Trophoblast cell (in vitro differentiated cells and primary cell): ENCODE measurements around the gene SLC9A1.

Experiments used
- DNase-seq, 2 donors: peaks; one replicate each; pipeline ENCODE4 v3.0.0-alpha.2; 2016
- H2AFZ ChIP-seq: 2 replicates; pipeline ENCODE4 v1.6.1; 2013; ENCODE audit warnings: low read length, moderate library complexity, mild to moderate bottlenecking; ENCODE audit not compliant: insufficient read depth, poor library complexity
- H2AK5ac ChIP-seq: 2 replicates; pipeline ENCODE4 v1.6.1; 2013; ENCODE audit warnings: mild to moderate bottlenecking, low read length
- H2BK120ac ChIP-seq: 2 replicates; pipeline ENCODE4 v1.6.1; 2013; ENCODE audit warnings: low read length, mild to moderate bottlenecking, moderate library complexity; ENCODE audit not compliant: insufficient read depth, poor library complexity
- H2BK12ac ChIP-seq: 2 replicates; pipeline ENCODE4 v1.6.1; 2013; ENCODE audit warnings: mild to moderate bottlenecking, low read length, moderate library complexity
- H2BK5ac ChIP-seq: 2 replicates; pipeline ENCODE4 v1.6.1; 2013; ENCODE audit warnings: low read length, low read depth, moderate library complexity, mild to moderate bottlenecking; ENCODE audit not compliant: poor library complexity
- H3K14ac ChIP-seq: 2 replicates; pipeline ENCODE4 v1.6.1; 2013; ENCODE audit warnings: mild to moderate bottlenecking, low read length
- H3K18ac ChIP-seq: 2 replicates; pipeline ENCODE4 v1.6.1; 2013; ENCODE audit warnings: mild to moderate bottlenecking, low read length
- H3K23ac ChIP-seq: 2 replicates; pipeline ENCODE4 v1.6.1; 2013; ENCODE audit warnings: low read length
- H3K27ac ChIP-seq: 2 replicates; pipeline ENCODE4 v1.5.1; 2013; ENCODE audit warnings: low read depth, mild to moderate bottlenecking, inconsistent platforms, low read length, moderate library complexity
- H3K27me3 ChIP-seq: 2 replicates; pipeline ENCODE4 v1.6.1; 2013; ENCODE audit warnings: inconsistent platforms, mild to moderate bottlenecking, low read length, moderate library complexity; ENCODE audit not compliant: insufficient read depth
- H3K36me3 ChIP-seq, 2 experiments: 1 replicate in 1 of 2; 2 replicates in 1 of 2; pipeline ENCODE4 v1.6.1; 2013; ENCODE audit warnings: low read length in 2 of 2, mild to moderate bottlenecking in 2 of 2, moderate library complexity in 1 of 2; ENCODE audit not compliant: insufficient read depth in 2 of 2, control insufficient read depth in 1 of 2
- H3K4ac ChIP-seq: 2 replicates; pipeline ENCODE4 v1.6.1; 2013; ENCODE audit warnings: low read depth, mild to moderate bottlenecking, low read length, moderate library complexity
- H3K4me1 ChIP-seq, 2 experiments: 1 replicate in 1 of 2; 2 replicates in 1 of 2; pipeline ENCODE4 v1.6.1; 2013; ENCODE audit warnings: low read length in 2 of 2, mild to moderate bottlenecking in 2 of 2, moderate library complexity in 1 of 2; ENCODE audit not compliant: insufficient read depth in 2 of 2, control insufficient read depth in 1 of 2
- H3K4me2 ChIP-seq: 2 replicates; pipeline ENCODE4 v1.6.1; 2013; ENCODE audit warnings: inconsistent platforms, mild to moderate bottlenecking, low read length, moderate library complexity
- H3K4me3 ChIP-seq: 2 replicates; pipeline ENCODE4 v1.5.1; 2013; ENCODE audit warnings: mild to moderate bottlenecking, low read depth, low read length, inconsistent platforms
- H3K79me1 ChIP-seq: one replicate; pipeline ENCODE4 v1.6.1; 2013; ENCODE audit warnings: low read length
- H3K79me2 ChIP-seq: 2 replicates; pipeline ENCODE4 v1.6.1; 2013; ENCODE audit warnings: low read length, mild to moderate bottlenecking; ENCODE audit not compliant: control insufficient read depth, insufficient read depth, poor library complexity
- H3K9ac ChIP-seq: 2 replicates; pipeline ENCODE4 v1.6.1; 2013; ENCODE audit warnings: mild to moderate bottlenecking, low read length
- H3K9me3 ChIP-seq: 2 replicates; pipeline ENCODE4 v1.6.1; 2013; ENCODE audit warnings: low read depth, mild to moderate bottlenecking, control low read depth, inconsistent platforms, low read length; ENCODE audit not compliant: insufficient read depth
- H4K12ac ChIP-seq: 2 replicates; pipeline ENCODE4 v1.6.1; 2013; ENCODE audit warnings: low read depth, mild to moderate bottlenecking, low read length, moderate library complexity
- H4K8ac ChIP-seq: 2 replicates; pipeline ENCODE4 v1.6.1; 2013; ENCODE audit warnings: low read depth, mild to moderate bottlenecking, low read length, moderate library complexity
- H4K91ac ChIP-seq: one replicate; pipeline ENCODE4 v1.6.1; 2013; ENCODE audit warnings: low read depth, mild to moderate bottlenecking, low read length, moderate library complexity
- WGBS: extraction: QIAGEN DNeasy Blood & Tissue Kit; methylation state at CpG from one replicate; pipeline ENCODE4 v1.1.7; 2013; ENCODE audit warnings: missing lambda C conversion rate; ENCODE audit not compliant: insufficient read length, insufficient coverage; ENCODE audit errors: extremely low coverage; 5-methylcytosine and 5-hydroxymethylcytosine counted together

Gene SLC9A1

DNA sequence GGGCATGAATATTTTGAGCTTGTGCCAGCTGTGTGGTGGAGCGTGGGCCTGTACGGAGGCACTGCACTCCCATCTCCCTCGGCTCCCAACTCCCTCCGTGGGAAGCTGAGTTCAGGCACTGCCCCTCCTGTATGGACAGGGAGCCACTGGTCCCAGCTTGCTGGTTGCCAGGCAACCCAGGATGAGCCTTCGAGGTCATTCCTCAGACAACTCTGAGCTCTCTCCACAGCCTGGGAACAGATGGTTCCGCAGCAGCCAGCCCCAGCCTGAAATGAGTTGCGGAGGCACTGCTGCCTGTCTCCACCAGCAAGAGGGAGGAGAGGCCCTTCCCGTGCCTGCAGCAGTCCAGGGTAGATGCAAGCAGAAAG is 83.9 kb downstream of the SLC9A1 start:
- no peak overlapping the region for H4K8ac ChIP-seq
- H3K9ac ChIP-seq = no peak overlapping the region
- no peak overlapping the region for H2AFZ ChIP-seq
- H3K27ac ChIP-seq = no peak overlapping the region
- no peak overlapping the region for H4K91ac ChIP-seq
- H3K18ac ChIP-seq = no peak overlapping the region
- no peak overlapping the region for H2BK120ac ChIP-seq
- no peaks in the 10 kb centered on the region for H3K4me1 ChIP-seq
- H3K4me2 ChIP-seq = no peak overlapping the region
- H2AK5ac ChIP-seq = no peak overlapping the region
- H2BK5ac ChIP-seq = no peak overlapping the region
- H3K14ac ChIP-seq = no peak overlapping the region
- DNase-seq = no peak
- WGBS = no CpG with 5 or more reads among the region's 8 CpGs
- no peak overlapping the region for H3K23ac ChIP-seq
- no peaks in the 10 kb centered on the region for H3K36me3 ChIP-seq
- H3K9me3 ChIP-seq = no peaks in the 10 kb centered on the region
- H3K4ac ChIP-seq = no peak overlapping the region
- H4K12ac ChIP-seq = no peak overlapping the region
- H3K4me3 ChIP-seq = no peak overlapping the region
- H3K79me2 ChIP-seq = no peaks in the 10 kb centered on the region
- H3K27me3 ChIP-seq = no peaks in the 10 kb centered on the region
- no peaks in the 10 kb centered on the region for H3K79me1 ChIP-seq
- no peak overlapping the region for H2BK12ac ChIP-seq

DNA sequence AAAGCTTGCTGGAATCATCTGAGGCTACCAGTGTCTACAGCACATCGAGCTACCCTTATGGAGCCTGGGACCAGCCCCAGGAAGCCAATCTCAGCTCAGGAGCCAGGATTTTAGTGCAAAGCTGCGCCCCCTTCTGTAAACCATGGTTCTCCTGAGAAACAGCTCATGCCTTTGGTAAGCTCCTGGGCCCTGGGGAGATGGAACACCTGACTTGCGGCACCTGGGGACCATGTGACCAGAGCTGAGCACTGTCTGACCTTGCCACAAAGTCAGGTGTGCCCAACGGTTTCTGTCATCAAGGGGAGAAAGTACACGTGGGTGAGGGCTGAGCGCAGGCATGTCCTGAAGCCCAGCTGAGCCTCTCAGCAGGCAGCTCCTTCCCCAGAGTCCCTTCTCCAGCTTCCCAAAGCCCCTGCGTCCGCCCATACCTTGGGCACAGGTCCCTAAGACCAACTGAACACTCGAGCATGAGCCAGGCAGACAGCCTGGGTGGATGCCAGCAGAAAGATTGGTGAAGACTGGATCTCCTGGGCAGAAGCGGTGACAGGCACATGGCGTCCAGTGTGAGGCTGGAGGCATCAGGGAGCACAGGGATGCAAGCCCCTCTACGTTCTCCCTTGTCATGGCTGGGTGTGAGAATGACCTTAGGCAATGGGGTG is 84.4 kb downstream of the SLC9A1 start:
- WGBS = no CpG with 5 or more reads among the region's 12 CpGs

GRCh38 chr1:27068922-27069321 is 86.0 kb downstream of the SLC9A1 start:
- no peak overlapping the region for H2BK5ac ChIP-seq
- no peak overlapping the region for H2AFZ ChIP-seq
- H3K79me2 ChIP-seq = no peaks in the 10 kb centered on the region
- no peaks in the 10 kb centered on the region for H3K9me3 ChIP-seq
- H2AK5ac ChIP-seq = no peak overlapping the region
- no peak overlapping the region for H3K4ac ChIP-seq
- H3K14ac ChIP-seq = no peak overlapping the region
- no peak overlapping the region for H3K4me3 ChIP-seq
- no peak overlapping the region for H3K9ac ChIP-seq
- H4K12ac ChIP-seq = no peak overlapping the region
- no peak overlapping the region for H2BK12ac ChIP-seq
- WGBS = no CpG with 5 or more reads among the region's 4 CpGs
- DNase-seq = no peak
- H3K27me3 ChIP-seq = no peaks in the 10 kb centered on the region
- H4K8ac ChIP-seq = no peak overlapping the region
- no peak overlapping the region for H3K18ac ChIP-seq
- H3K79me1 ChIP-seq = no peaks in the 10 kb centered on the region
- H3K23ac ChIP-seq = no peak overlapping the region
- no peak overlapping the region for H2BK120ac ChIP-seq
- H3K4me1 ChIP-seq = no peaks in the 10 kb centered on the region
- H3K27ac ChIP-seq = no peak overlapping the region
- H3K4me2 ChIP-seq = no peak overlapping the region
- H3K36me3 ChIP-seq = no peaks in the 10 kb centered on the region
- no peak overlapping the region for H4K91ac ChIP-seq

More for the DNA sequence above, 84.4 kb downstream of the SLC9A1 start:
- Histone ChIP-seq H2AFZ (no peak overlapping the region), H3K27ac (no peak overlapping the region), H3K4me3 (no peak overlapping the region), H4K12ac (no peak overlapping the region), H3K36me3 (no peaks in the 10 kb centered on the region), H3K27me3 (no peaks in the 10 kb centered on the region), H3K4me1 (no peaks in the 10 kb centered on the region), H3K9ac (no peak overlapping the region), H3K23ac (no peak overlapping the region), H3K79me2 (no peaks in the 10 kb centered on the region), H3K18ac (no peak overlapping the region), H2BK120ac (no peak overlapping the region), H2BK5ac (no peak overlapping the region), H3K4me2 (no peak overlapping the region), H3K14ac (no peak overlapping the region), H2BK12ac (no peak overlapping the region), H3K4ac (no peak overlapping the region), H4K91ac (no peak overlapping the region), H4K8ac (no peak overlapping the region), H3K9me3 (no peaks in the 10 kb centered on the region), H3K79me1 (no peaks in the 10 kb centered on the region), H2AK5ac (no peak overlapping the region)
- no peak for DNase-seq

DNA sequence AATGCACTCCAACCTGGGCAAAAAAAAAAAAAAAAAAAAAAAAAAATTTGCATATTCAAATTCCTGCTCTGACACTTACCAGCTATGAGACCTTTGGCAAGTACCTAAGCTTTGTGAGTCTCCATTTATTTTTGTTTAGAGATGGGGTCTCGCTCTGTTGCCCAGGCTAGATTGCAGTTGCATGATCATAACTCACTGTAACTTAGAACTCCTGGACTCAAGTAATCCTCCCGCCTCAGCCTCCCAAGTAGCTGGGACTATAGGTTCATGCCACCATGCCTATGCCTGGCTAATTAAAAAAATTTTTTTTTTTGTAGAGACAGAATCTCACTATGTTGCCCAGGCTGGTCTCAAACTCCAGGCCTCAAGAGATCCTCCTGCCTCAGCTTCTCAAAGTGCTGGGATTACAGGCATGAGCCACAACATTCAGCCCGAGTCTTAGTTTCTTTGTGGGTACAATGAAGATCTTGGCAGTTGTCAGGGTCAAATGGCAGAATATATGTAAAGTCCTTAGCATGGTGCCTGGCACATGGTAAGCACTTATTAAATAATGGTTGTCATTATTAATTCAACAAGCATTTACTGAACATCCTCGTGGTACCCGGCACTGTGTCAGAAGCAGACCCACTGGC is 88.8 kb downstream of the SLC9A1 start:
- no peak for DNase-seq
- no peak overlapping the region for H2AK5ac ChIP-seq
- no peak overlapping the region for H3K18ac ChIP-seq
- H4K12ac ChIP-seq = no peak overlapping the region
- H3K14ac ChIP-seq = no peak overlapping the region
- no peak overlapping the region for H3K4me3 ChIP-seq
- no peak overlapping the region for H4K91ac ChIP-seq
- no peak overlapping the region for H2BK5ac ChIP-seq
- no peak overlapping the region for H3K23ac ChIP-seq
- no CpG with 5 or more reads among the region's 5 CpGs for WGBS
- H3K79me2 ChIP-seq = no peaks in the 10 kb centered on the region
- no peak overlapping the region for H2BK120ac ChIP-seq
- no peak overlapping the region for H3K27ac ChIP-seq
- H3K9me3 ChIP-seq = no peaks in the 10 kb centered on the region
- H3K36me3 ChIP-seq = no peaks in the 10 kb centered on the region
- H4K8ac ChIP-seq = no peak overlapping the region
- H3K4me2 ChIP-seq = no peak overlapping the region
- H3K79me1 ChIP-seq = no peaks in the 10 kb centered on the region
- no peak overlapping the region for H3K9ac ChIP-seq
- no peaks in the 10 kb centered on the region for H3K4me1 ChIP-seq
- no peak overlapping the region for H2AFZ ChIP-seq
- no peak overlapping the region for H3K4ac ChIP-seq
- no peaks in the 10 kb centered on the region for H3K27me3 ChIP-seq
- no peak overlapping the region for H2BK12ac ChIP-seq
